Hepatocyte (in vitro differentiated cells): ENCODE measurements around the gene RASSF3. TPM values are rescaled to one million over a fixed set of nuclear protein-coding genes. Genes with fewer than 3 reads are reported as not detected.

Experiments used
- DNase-seq: peaks from one replicate; pipeline ENCODE4 v3.0.0-alpha.2; 2016; ENCODE audit warnings: low spot score
- H2AFZ ChIP-seq: fragments of 200-600 bp; sonication (generic); 2 replicates; pipeline ENCODE4 v1.6.0; 2016; ENCODE audit warnings: antibody characterized with exemption, mild to moderate bottlenecking
- H3K27ac ChIP-seq: fragments of 200-600 bp; sonication (generic); 2 replicates; pipeline ENCODE4 v1.5.1; 2016; ENCODE audit warnings: mild to moderate bottlenecking
- H3K27me3 ChIP-seq: fragments of 200-600 bp; sonication (generic); 2 replicates; pipeline ENCODE4 v1.6.1; 2016
- H3K36me3 ChIP-seq: fragments of 200-600 bp; sonication (generic); replicated peaks from 2 replicates; pipeline ENCODE4 v1.5.1; 2016; ENCODE audit warnings: low read depth; ENCODE audit not compliant: insufficient read depth
- H3K4me1 ChIP-seq: fragments of 200-600 bp; sonication (generic); 2 replicates; pipeline ENCODE4 v1.5.1; 2016; ENCODE audit warnings: mild to moderate bottlenecking, moderate library complexity; ENCODE audit not compliant: insufficient read depth
- H3K4me2 ChIP-seq: fragments of 200-600 bp; sonication (generic); 2 replicates; pipeline ENCODE4 v1.6.0; 2016
- H3K4me3 ChIP-seq: fragments of 200-600 bp; sonication (generic); 2 replicates; pipeline ENCODE4 v1.5.1; 2016; ENCODE audit warnings: mild to moderate bottlenecking
- H3K79me2 ChIP-seq: fragments of 200-600 bp; sonication (generic); 2 replicates; pipeline ENCODE4 v1.6.0; 2017; ENCODE audit warnings: mild to moderate bottlenecking
- H3K9me2 ChIP-seq: fragments of 200-600 bp; sonication (generic); replicated peaks from 2 replicates; pipeline ENCODE4 v1.6.0; 2017; ENCODE audit warnings: mild to moderate bottlenecking; ENCODE audit not compliant: insufficient read depth
- H3K9me3 ChIP-seq: fragments of 200-600 bp; sonication (generic); 2 replicates; pipeline ENCODE4 v1.5.1; 2016; ENCODE audit warnings: low read depth, mild to moderate bottlenecking
- H4K20me1 ChIP-seq: fragments of 200-600 bp; sonication (generic); 2 replicates; pipeline ENCODE4 v1.6.0; 2016; ENCODE audit warnings: mild to moderate bottlenecking; ENCODE audit not compliant: insufficient read depth, poor library complexity, severe bottlenecking
- EZH2 ChIP-seq: fragments of 200-600 bp; sonication (generic); IDR thresholded peaks from 2 replicates; pipeline ENCODE4 v1.6.1; 2016; ENCODE audit warnings: antibody characterized with exemption, mild to moderate bottlenecking, borderline replicate concordance
- EZH2phosphoT487 ChIP-seq: fragments of 200-600 bp; sonication (generic); IDR thresholded peaks from one replicate; pipeline ENCODE4 v1.6.1; 2018; ENCODE audit warnings: antibody characterized with exemption, mild to moderate bottlenecking, low read depth, moderate library complexity; ENCODE audit not compliant: unreplicated experiment, severe bottlenecking
- WGBS: methylation state at CpG from one replicate; pipeline ENCODE4 v1.1.6; 2016; ENCODE audit warnings: low lambda C conversion rate; ENCODE audit errors: missing lambda C conversion rate; 5-methylcytosine and 5-hydroxymethylcytosine counted together
- polyA plus RNA-seq: library from polyadenylated mRNA; unstranded; fragments of >200 nt; fragmentation: Nextera tagmentation; extraction: Ambion mirVana; gene quantifications from 2 replicates; pipeline ENCODE4 v1.2.1, GENCODE V29; 2016
- total RNA-seq: library from RNA; depleted of rRNA; stranded (reverse); fragments of >200 nt; gene quantifications from 2 replicates; pipeline ENCODE4 v1.2.3, GENCODE V29; 2014
- TF ChIP-seq, protein P1 (sequence below): fragments of 200-600 bp; sonication (generic); IDR thresholded peaks from 2 replicates; pipeline ENCODE4 v1.5.1; 2016; ENCODE audit warnings: antibody characterized with exemption, mild to moderate bottlenecking; ENCODE audit not compliant: poor library complexity

The RASSF3 gene
- total and polyA plus RNA-seq, 2 experiments from 2014 or later = 7.8 to 22.3 TPM

DNA sequence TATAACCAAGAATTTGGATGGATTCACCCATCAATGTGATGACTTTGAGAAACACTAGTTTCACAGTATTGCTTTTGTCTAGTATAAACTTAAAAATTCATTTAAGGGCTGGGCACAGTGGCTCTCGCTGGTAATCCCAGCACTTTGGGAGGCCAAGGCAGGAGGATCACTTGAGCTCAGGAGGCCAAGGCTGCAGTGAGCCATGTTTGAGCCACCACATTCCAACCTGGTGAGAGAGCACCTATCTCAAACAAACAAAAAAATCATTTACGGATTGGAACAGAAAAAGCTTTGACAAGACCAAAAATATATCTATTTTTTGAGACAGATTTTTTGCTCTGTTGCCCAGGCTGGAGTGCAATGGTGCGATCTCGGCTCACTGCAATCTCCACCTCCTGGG, 121.4 kb downstream of the RASSF3 start:
- Histone ChIP-seq H3K4me3 (no peak overlapping the region), H3K27me3 (no peaks in the 10 kb centered on the region), H3K79me2 (no peaks in the 10 kb centered on the region), H2AFZ (no peak overlapping the region), H3K4me2 (no peak overlapping the region), H3K27ac (no peak overlapping the region), H3K9me2 (no peaks in the 10 kb centered on the region), H3K36me3 (peaks cover 3% of the 10 kb centered on the region), H3K9me3 (no peaks in the 10 kb centered on the region), H4K20me1 (no peaks in the 10 kb centered on the region), H3K4me1 (no peaks in the 10 kb centered on the region)
- DNase-seq = no peak
- WGBS = 97% methylated on average over 4 of the region's 4 CpGs
- TF ChIP-seq, protein P1, sequence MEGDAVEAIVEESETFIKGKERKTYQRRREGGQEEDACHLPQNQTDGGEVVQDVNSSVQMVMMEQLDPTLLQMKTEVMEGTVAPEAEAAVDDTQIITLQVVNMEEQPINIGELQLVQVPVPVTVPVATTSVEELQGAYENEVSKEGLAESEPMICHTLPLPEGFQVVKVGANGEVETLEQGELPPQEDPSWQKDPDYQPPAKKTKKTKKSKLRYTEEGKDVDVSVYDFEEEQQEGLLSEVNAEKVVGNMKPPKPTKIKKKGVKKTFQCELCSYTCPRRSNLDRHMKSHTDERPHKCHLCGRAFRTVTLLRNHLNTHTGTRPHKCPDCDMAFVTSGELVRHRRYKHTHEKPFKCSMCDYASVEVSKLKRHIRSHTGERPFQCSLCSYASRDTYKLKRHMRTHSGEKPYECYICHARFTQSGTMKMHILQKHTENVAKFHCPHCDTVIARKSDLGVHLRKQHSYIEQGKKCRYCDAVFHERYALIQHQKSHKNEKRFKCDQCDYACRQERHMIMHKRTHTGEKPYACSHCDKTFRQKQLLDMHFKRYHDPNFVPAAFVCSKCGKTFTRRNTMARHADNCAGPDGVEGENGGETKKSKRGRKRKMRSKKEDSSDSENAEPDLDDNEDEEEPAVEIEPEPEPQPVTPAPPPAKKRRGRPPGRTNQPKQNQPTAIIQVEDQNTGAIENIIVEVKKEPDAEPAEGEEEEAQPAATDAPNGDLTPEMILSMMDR = no peak
- TF ChIP-seq EZH2phosphoT487 = no peak
- TF ChIP-seq EZH2 = no peak

DNA sequence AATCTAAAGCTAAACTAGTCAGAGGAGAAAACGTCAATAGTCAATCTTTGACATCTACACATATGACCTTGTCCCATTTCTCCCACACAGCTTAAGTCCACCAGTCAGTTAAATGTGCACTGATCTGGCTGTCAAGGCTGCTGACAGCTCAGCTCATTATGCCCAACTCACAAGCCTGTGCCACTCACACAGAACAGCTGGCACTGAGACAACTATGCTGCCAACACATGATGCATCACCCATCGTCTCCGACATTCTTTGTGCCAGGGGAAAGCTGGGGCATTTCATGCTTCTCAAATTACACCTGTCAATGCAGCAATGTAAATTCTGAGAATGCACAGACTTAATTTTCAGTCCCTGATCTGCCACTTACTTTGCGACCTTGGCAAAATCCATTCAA, 123.6 kb downstream of the RASSF3 start:
- 86% methylated on average over 4 of the region's 4 CpGs for WGBS

DNA sequence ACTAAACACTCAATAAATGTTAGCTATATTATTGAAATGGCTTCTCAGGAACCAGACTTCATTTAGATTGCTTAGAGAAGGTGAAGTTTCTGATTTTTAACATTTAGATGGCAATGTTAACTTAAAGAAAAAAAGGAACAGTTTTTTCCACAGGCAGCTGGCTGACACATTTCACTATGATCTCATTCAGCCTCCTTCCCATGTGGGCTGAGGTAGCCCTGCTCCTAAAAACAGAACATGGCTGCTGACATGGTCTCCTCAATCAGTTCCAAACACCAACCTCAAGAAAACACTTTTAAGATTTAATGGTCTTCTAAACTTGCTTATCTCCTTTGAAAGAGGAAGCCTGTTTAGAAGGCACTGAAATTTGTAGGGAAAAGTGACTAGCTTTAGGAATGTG, 125.1 kb downstream of the RASSF3 start:
- Histone ChIP-seq H3K4me3 (no peak overlapping the region), H3K27ac (no peak overlapping the region), H4K20me1 (no peaks in the 10 kb centered on the region), H3K4me1 (no peaks in the 10 kb centered on the region), H2AFZ (no peak overlapping the region), H3K79me2 (no peaks in the 10 kb centered on the region), H3K36me3 (peaks cover 3% of the 10 kb centered on the region), H3K4me2 (no peak overlapping the region), H3K9me3 (no peaks in the 10 kb centered on the region), H3K9me2 (no peaks in the 10 kb centered on the region), H3K27me3 (no peaks in the 10 kb centered on the region)
- TF ChIP-seq EZH2phosphoT487 (no peak), EZH2 (no peak)
- TF ChIP-seq, protein P1 = no peak
- DNase-seq = no peak

More for the DNA sequence above, 123.6 kb downstream of the RASSF3 start:
- peaks cover 3% of the 10 kb centered on the region for H3K36me3 ChIP-seq
- H3K9me3 ChIP-seq = no peaks in the 10 kb centered on the region
- H4K20me1 ChIP-seq = no peaks in the 10 kb centered on the region
- no peaks in the 10 kb centered on the region for H3K79me2 ChIP-seq
- H3K4me3 ChIP-seq = no peak overlapping the region
- TF ChIP-seq EZH2phosphoT487 = no peak
- TF ChIP-seq EZH2 = no peak
- TF ChIP-seq, protein P1 = no peak
- H3K4me2 ChIP-seq = no peak overlapping the region
- H3K27ac ChIP-seq = no peak overlapping the region
- DNase-seq = no peak
- H3K4me1 ChIP-seq = no peaks in the 10 kb centered on the region
- H2AFZ ChIP-seq = no peak overlapping the region
- no peaks in the 10 kb centered on the region for H3K9me2 ChIP-seq
- no peaks in the 10 kb centered on the region for H3K27me3 ChIP-seq

DNA sequence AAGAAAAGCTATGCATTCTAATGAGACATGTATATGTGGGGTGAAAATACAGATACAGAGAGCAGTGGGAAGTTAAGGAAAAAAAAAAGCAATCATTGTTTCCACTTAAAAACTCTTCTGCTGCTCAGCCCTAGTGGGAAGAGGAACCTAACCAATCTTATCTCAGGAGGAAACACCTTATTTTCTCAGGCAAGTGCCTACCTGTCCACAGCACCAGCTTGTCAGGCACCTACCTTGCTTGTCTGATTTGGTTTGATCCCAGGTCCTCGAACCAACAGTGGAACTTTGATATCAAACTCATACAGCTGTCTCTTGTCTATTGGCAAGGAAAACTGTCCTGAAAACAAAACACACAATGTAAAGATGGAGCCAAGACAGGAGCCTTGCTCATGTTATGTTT, 126.5 kb downstream of the RASSF3 start:
- no peak overlapping the region for H3K27ac ChIP-seq
- TF ChIP-seq EZH2 (no peak), EZH2phosphoT487 (no peak)
- TF ChIP-seq, protein P1 = no peak
- H3K4me3 ChIP-seq = no peak overlapping the region
- H3K9me2 ChIP-seq = no peaks in the 10 kb centered on the region
- WGBS = 95% methylated on average over 1 of the region's 1 CpG
- H2AFZ ChIP-seq = no peak overlapping the region
- peaks cover 3% of the 10 kb centered on the region for H3K36me3 ChIP-seq
- H3K9me3 ChIP-seq = no peaks in the 10 kb centered on the region
- no peaks in the 10 kb centered on the region for H3K4me1 ChIP-seq
- H4K20me1 ChIP-seq = no peaks in the 10 kb centered on the region
- no peak for DNase-seq
- H3K79me2 ChIP-seq = no peaks in the 10 kb centered on the region
- no peak overlapping the region for H3K4me2 ChIP-seq
- H3K27me3 ChIP-seq = no peaks in the 10 kb centered on the region
